H1 (cell line): ENCODE results near the gene PRAMEF12.
"Not testable (repeated sequence)": the region's sequence is repeated elsewhere in the genome, so short reads cannot be mapped to it uniquely, and the experiment has no call there.

Experiments
- CEBPB ChIP-seq: IDR thresholded peaks from 2 replicates; pipeline ENCODE4 v1.6.1; 2012; ENCODE audit warnings: low read depth, low read length
- CHD2 ChIP-seq: IDR thresholded peaks from 2 replicates; pipeline ENCODE4 v1.6.1; 2012; ENCODE audit warnings: low read length, improper control_type of control experiment
- EZH2 ChIP-seq: fragments of 200-600 bp; sonication (generic); IDR thresholded peaks from 2 replicates; pipeline ENCODE4 v1.7.1; 2012; ENCODE audit warnings: low read depth, mild to moderate bottlenecking, moderate library complexity, low read length, inconsistent platforms; ENCODE audit not compliant: severe bottlenecking
- GABPA ChIP-seq: IDR thresholded peaks from 2 replicates; pipeline ENCODE4 v1.6.1; 2011; ENCODE audit warnings: mild to moderate bottlenecking, low read length, moderate library complexity, borderline replicate concordance; ENCODE audit not compliant: insufficient read depth
- JUND ChIP-seq: IDR thresholded peaks from 2 replicates; pipeline ENCODE4 v1.6.1; 2011; ENCODE audit warnings: mild to moderate bottlenecking, improper control_type of control experiment, low read length
- NANOG ChIP-seq: IDR thresholded peaks from 2 replicates; pipeline ENCODE4 v1.6.1; 2011; ENCODE audit warnings: low read length, low read depth, mild to moderate bottlenecking, inconsistent platforms; ENCODE audit not compliant: insufficient read depth, poor library complexity, severe bottlenecking
- PHF8 ChIP-seq: fragments of 200-600 bp; sonication (generic); conservative IDR thresholded peaks from 2 replicates; pipeline ENCODE4 v1.7.1; 2012; ENCODE audit warnings: low read depth, mild to moderate bottlenecking, inconsistent platforms, low read length, moderate library complexity
- SIN3A ChIP-seq, 2 experiments: IDR thresholded peaks in 1 of 2; conservative IDR thresholded peaks in 1 of 2; 2 replicates each; pipeline ENCODE4 v1.6.1; 2011 to 2012; ENCODE audit warnings: low read length in 2 of 2, improper control_type of control experiment in 1 of 2, low read depth in 1 of 2, mild to moderate bottlenecking in 1 of 2
- SP1 ChIP-seq: IDR thresholded peaks from 2 replicates; pipeline ENCODE4 v1.6.1; 2011; ENCODE audit warnings: low read depth, low read length
- YY1 ChIP-seq: IDR thresholded peaks from 2 replicates; pipeline ENCODE4 v1.6.1; 2011; ENCODE audit warnings: low read depth, mild to moderate bottlenecking, low read length

DNA sequence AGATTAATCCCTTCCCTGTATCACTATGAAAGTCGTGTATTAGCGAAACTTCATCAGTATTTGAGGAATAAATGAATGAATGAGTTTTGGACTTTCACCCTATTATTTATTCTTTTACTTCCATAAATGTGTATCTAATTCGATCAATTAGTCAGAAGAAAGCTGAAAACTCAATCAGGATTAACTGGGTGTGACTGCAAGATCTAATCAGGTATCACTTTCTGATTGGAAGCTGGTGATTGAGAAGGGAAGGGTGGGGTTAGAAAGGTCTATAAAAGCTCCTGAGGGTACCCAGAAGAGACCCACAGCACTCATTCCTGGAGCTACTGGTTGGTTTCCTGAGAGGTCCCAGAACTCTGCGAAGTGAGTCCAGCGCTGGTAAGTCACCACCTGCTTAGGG lies 17.6 kb downstream of the PRAMEF12 start, which contains the start of gene PRAMEF1:
- TF ChIP-seq EZH2; JUND; CHD2; YY1; SIN3A (conservative IDR thresholded peaks at IDR 0.05 in 1 of 2, IDR thresholded peaks at IDR 0.05 in 1 of 2; ENCODE audit: low read depth in 1 of 2, low read length in 2 of 2); NANOG; GABPA; SP1; CEBPB; PHF8: not testable (repeated sequence)
